Chondrocyte (in vitro differentiated cells): Measurements from ENCODE around the gene SYNRG. TPM values are rescaled to one million over a fixed set of nuclear protein-coding genes. Genes with fewer than 3 reads are reported as not detected.

Experiments used
- DNase-seq: peaks from one replicate; pipeline ENCODE4 v3.0.0; 2021; ENCODE audit warnings: mixed read lengths, low spot score
- H3K27ac Mint-ChIP-seq: one replicate; pipeline ENCODE4 v1.8.0; 2021; ENCODE audit warnings: mild to moderate bottlenecking, moderate library complexity, mixed read lengths; ENCODE audit not compliant: unreplicated experiment
- H3K27me3 Mint-ChIP-seq: 2 replicates; pipeline ENCODE4 v1.8.0; 2021; ENCODE audit warnings: low read depth, mixed read lengths
- H3K36me3 Mint-ChIP-seq: 2 replicates; pipeline ENCODE4 v1.8.0; 2021; ENCODE audit warnings: low read depth, mixed read lengths
- H3K4me1 Mint-ChIP-seq: 2 replicates; pipeline ENCODE4 v1.8.0; 2021; ENCODE audit warnings: low read depth, mild to moderate bottlenecking, mixed read lengths
- H3K4me3 Mint-ChIP-seq: one replicate; pipeline ENCODE4 v1.8.0; 2021; ENCODE audit warnings: mild to moderate bottlenecking, moderate library complexity, mixed read lengths; ENCODE audit not compliant: unreplicated experiment
- H3K9me3 Mint-ChIP-seq: 2 replicates; pipeline ENCODE4 v1.8.0; 2021; ENCODE audit warnings: low read depth, mixed read lengths
- total RNA-seq: library from RNA; stranded (reverse); gene quantifications from 3 replicates; pipeline ENCODE4 v1.2.1, GENCODE V29; 2021
- TF ChIP-seq, protein P1 (sequence below): fragments of 200-600 bp; sonication (generic); IDR thresholded peaks from 2 replicates; pipeline ENCODE4 v1.5.0; 2021; ENCODE audit warnings: antibody characterized with exemption, mild to moderate bottlenecking, moderate library complexity

The SYNRG gene
- total RNA-seq, 1 donor from 2014 or later = 35.1 TPM

DNA sequence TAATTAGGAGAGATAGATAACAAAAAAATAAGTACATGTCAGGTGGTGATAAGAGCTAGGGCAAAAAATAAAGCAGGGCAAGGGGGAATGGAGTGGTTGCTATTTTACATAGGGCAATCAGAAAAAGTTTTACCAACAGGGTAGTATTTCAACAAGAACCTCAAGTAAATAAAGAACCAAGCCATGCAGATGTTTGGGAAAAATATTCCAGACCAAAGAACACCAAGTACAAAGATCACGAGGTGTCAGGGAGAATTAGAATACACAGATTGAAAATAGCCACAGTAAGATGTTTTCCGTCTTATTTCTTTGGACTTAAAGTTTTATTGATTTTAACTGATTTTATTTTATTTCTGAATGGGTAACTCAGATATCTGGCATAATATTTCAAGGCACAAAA is 11.1 kb downstream of the SYNRG start:
- TF ChIP-seq, protein P1, sequence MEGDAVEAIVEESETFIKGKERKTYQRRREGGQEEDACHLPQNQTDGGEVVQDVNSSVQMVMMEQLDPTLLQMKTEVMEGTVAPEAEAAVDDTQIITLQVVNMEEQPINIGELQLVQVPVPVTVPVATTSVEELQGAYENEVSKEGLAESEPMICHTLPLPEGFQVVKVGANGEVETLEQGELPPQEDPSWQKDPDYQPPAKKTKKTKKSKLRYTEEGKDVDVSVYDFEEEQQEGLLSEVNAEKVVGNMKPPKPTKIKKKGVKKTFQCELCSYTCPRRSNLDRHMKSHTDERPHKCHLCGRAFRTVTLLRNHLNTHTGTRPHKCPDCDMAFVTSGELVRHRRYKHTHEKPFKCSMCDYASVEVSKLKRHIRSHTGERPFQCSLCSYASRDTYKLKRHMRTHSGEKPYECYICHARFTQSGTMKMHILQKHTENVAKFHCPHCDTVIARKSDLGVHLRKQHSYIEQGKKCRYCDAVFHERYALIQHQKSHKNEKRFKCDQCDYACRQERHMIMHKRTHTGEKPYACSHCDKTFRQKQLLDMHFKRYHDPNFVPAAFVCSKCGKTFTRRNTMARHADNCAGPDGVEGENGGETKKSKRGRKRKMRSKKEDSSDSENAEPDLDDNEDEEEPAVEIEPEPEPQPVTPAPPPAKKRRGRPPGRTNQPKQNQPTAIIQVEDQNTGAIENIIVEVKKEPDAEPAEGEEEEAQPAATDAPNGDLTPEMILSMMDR = no peak
- H3K27ac Mint-ChIP-seq = no peak overlapping the region
- H3K9me3 Mint-ChIP-seq = no peaks in the 10 kb centered on the region
- no peaks in the 10 kb centered on the region for H3K27me3 Mint-ChIP-seq
- H3K4me1 Mint-ChIP-seq = peaks cover 10% of the 10 kb centered on the region
- peaks cover 21% of the 10 kb centered on the region for H3K36me3 Mint-ChIP-seq
- no peak overlapping the region for H3K4me3 Mint-ChIP-seq
- DNase-seq = no peak

DNA sequence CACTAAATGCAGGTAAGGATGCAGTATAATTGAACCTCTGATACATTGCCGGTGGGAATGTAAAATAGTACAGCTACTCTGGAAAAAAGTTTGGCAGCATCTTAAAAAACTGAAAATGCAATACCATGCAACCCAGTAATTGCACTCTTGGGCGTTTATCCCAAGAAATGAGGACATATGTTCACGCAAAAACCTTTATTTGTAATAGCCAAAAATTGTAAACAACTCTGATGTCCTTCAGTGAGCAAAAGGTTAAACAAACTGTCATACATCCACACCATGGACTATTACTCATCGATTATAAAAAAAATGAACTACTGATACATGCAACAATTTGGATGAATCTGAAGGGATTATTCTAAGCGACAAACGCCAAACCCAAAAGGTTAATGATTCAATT is 16.9 kb downstream of the SYNRG start:
- TF ChIP-seq, protein P1 = no peak
- Mint-ChIP-seq H3K27ac (no peak overlapping the region), H3K36me3 (peaks cover 22% of the 10 kb centered on the region), H3K4me3 (no peak overlapping the region), H3K4me1 (peaks cover 5% of the 10 kb centered on the region), H3K27me3 (no peaks in the 10 kb centered on the region), H3K9me3 (no peaks in the 10 kb centered on the region)
- DNase-seq = no peak

DNA sequence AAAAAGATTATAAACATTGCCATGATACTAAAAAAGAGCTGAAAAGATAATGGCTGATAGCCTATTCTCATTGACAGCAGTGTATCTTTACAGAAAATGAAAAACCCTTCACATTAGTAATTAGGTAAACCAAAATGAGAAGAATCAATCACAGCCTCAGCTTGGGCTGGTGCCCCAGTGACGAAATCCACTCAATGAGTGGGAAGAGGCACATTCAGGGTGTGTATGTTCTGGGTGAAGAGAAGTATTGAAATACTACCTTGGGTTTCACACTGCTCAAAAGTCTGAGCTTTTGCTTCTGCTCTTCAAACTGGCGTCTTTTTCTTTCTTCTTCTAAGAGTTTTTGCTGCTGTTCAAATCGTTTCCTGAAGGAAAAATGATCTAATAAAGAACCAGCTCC is 24.2 kb downstream of the SYNRG start:
- no peaks in the 10 kb centered on the region for H3K27me3 Mint-ChIP-seq
- no peaks in the 10 kb centered on the region for H3K4me1 Mint-ChIP-seq
- TF ChIP-seq, protein P1 = no peak
- peaks cover 14% of the 10 kb centered on the region for H3K36me3 Mint-ChIP-seq
- no peak for DNase-seq
- no peak overlapping the region for H3K4me3 Mint-ChIP-seq
- no peaks in the 10 kb centered on the region for H3K9me3 Mint-ChIP-seq
- no peak overlapping the region for H3K27ac Mint-ChIP-seq

DNA sequence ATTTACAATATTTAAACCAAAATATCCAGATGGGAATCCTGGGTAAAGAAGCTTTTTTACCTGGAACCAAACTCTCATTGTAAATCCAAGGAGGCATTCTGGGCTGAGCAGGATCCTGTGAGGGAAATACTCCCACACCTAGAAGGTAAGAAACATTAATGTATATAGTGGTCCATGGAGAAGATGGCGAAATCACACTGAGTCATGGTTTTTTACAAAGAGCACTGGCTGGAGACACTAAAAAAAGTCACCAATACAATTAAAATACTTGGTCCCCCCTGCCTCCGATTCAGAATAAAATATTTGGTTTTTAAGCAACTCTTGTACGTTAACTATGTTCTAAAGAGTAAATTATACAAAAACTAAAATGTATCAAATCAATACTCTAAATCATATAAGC is 32.9 kb downstream of the SYNRG start:
- Mint-ChIP-seq H3K9me3 (peaks cover 14% of the 10 kb centered on the region), H3K27me3 (no peaks in the 10 kb centered on the region), H3K27ac (no peak overlapping the region), H3K36me3 (peaks cover 25% of the 10 kb centered on the region), H3K4me1 (no peaks in the 10 kb centered on the region), H3K4me3 (no peak overlapping the region)
- DNase-seq = no peak
- TF ChIP-seq, protein P1 = no peak

DNA sequence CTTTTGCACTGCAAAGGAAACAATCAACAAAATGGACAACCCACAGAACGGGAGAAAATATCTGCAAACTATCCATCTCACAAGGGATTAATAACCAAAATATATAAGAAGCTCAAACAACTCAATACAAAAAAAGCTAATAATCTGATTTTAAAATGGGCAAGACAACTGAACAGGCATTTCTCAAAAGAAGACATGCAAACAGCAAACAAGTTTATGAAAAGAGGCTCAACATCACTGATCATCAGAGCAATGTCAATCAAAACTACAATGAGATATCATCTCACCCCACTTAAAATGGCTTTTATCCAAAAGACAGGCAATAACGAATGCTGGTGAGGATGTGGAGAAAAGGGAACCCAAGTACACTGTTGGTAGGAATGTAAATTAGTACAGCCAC is 34.8 kb downstream of the SYNRG start:
- peaks cover 14% of the 10 kb centered on the region for H3K9me3 Mint-ChIP-seq
- TF ChIP-seq, protein P1 = no peak
- DNase-seq = no peak
- H3K27me3 Mint-ChIP-seq = no peaks in the 10 kb centered on the region
- no peak overlapping the region for H3K4me3 Mint-ChIP-seq
- peaks cover 26% of the 10 kb centered on the region for H3K36me3 Mint-ChIP-seq
- no peak overlapping the region for H3K27ac Mint-ChIP-seq
- no peaks in the 10 kb centered on the region for H3K4me1 Mint-ChIP-seq
